ENCODE results near the gene PTPRO. TPM values are rescaled to one million over a fixed set of nuclear protein-coding genes. Genes with fewer than 3 reads are reported as not detected.

PTPRO gene
- total RNA-seq, 1 donor from 2014 or later, result 10.6 TPM

- ATAC-seq (peak; percentile 74), DNase-seq (no peak)
- H3K27ac ChIP-seq, result no peak overlapping the region
- intact Hi-C loops (cut with DNase I), result no loop called here
- no peaks in the 10 kb centered on the region for H3K27me3 ChIP-seq
- no peaks in the 10 kb centered on the region for H3K36me3 ChIP-seq
- TF ChIP-seq CTCF (IDR thresholded peaks at IDR 0.05), result no peak
- no peaks in the 10 kb centered on the region for H3K9me3 ChIP-seq
- no peak overlapping the region for H3K4me3 ChIP-seq
- no peaks in the 10 kb centered on the region for H3K4me1 ChIP-seq
Observed at GRCh38 chr12:15472036-15472435, 149.7 kb downstream of the PTPRO start.

- H3K27ac ChIP-seq, result no peak overlapping the region
- no peak for ATAC-seq
- no peaks in the 10 kb centered on the region for H3K4me1 ChIP-seq
- no peak for DNase-seq
- H3K36me3 ChIP-seq, result no peaks in the 10 kb centered on the region
- H3K9me3 ChIP-seq, result no peaks in the 10 kb centered on the region
- intact Hi-C loops (cut with DNase I), result no loop called here
- no peak for TF ChIP-seq CTCF (IDR thresholded peaks at IDR 0.05)
- no peaks in the 10 kb centered on the region for H3K27me3 ChIP-seq
- H3K4me3 ChIP-seq, result no peak overlapping the region
Observed at GRCh38 chr12:15474766-15475165, 152.5 kb downstream of the PTPRO start.

GRCh38 chr12:15477761-15478160, 155.5 kb downstream of the PTPRO start:
- H3K9me3 ChIP-seq, result no peaks in the 10 kb centered on the region
- no peaks in the 10 kb centered on the region for H3K4me1 ChIP-seq
- DNase-seq, result no peak
- H3K27ac ChIP-seq, result no peak overlapping the region
- TF ChIP-seq CTCF (IDR thresholded peaks at IDR 0.05), result no peak
- intact Hi-C loops (cut with DNase I), result no loop called here
- peaks cover 3% of the 10 kb centered on the region for H3K27me3 ChIP-seq
- ATAC-seq, result no peak
- no peak overlapping the region for H3K4me3 ChIP-seq
- H3K36me3 ChIP-seq, result no peaks in the 10 kb centered on the region

GRCh38 chr12:15481846-15482245, 159.5 kb downstream of the PTPRO start:
- DNase-seq, result no peak
- no peaks in the 10 kb centered on the region for H3K36me3 ChIP-seq
- H3K9me3 ChIP-seq, result no peaks in the 10 kb centered on the region
- peaks cover 3% of the 10 kb centered on the region for H3K27me3 ChIP-seq
- H3K4me3 ChIP-seq, result no peak overlapping the region
- ATAC-seq, result no peak
- intact Hi-C loops (cut with DNase I), result no loop called here
- TF ChIP-seq CTCF (IDR thresholded peaks at IDR 0.05), result no peak
- no peak overlapping the region for H3K27ac ChIP-seq
- H3K4me1 ChIP-seq, result no peaks in the 10 kb centered on the region

- no peak for ATAC-seq
Observed at GRCh38 chr12:15485466-15485865, 163.2 kb downstream of the PTPRO start.

More at GRCh38 chr12:15485466-15485865, 163.2 kb downstream of the PTPRO start:
- peaks cover 7% of the 10 kb centered on the region for H3K27me3 ChIP-seq
- no peaks in the 10 kb centered on the region for H3K9me3 ChIP-seq
- no peak for TF ChIP-seq CTCF (IDR thresholded peaks at IDR 0.05)
- no peak overlapping the region for H3K27ac ChIP-seq
- no peak for DNase-seq
- no peak overlapping the region for H3K4me3 ChIP-seq
- no peaks in the 10 kb centered on the region for H3K36me3 ChIP-seq
- intact Hi-C loops (cut with DNase I), result no loop called here
- no peaks in the 10 kb centered on the region for H3K4me1 ChIP-seq
